ENCODE results near the gene LZTFL1. TPM values are rescaled to one million over a fixed set of nuclear protein-coding genes. Genes with fewer than 3 reads are reported as not detected.

Gene LZTFL1
- total and polyA plus RNA-seq, 8 donors: 17.0 to 66.8 (median 50.8) TPM

- intact Hi-C loops (cut with DNase I): no loop called here
Measured at GRCh38 chr3:45794177-45794560, 47.8 kb downstream of the LZTFL1 start.

GRCh38 chr3:45793482-45794176 is 48.3 kb downstream of the LZTFL1 start:
- no peaks in the 10 kb centered on the region for H3K36me3 ChIP-seq
- ATAC-seq (peak; percentile 37), DNase-seq (no peak)
- peaks cover 32 to 50% of the 10 kb centered on the region in 2 donors for H3K27me3 ChIP-seq
- intact Hi-C loops (cut with DNase I): no loop called here
- TF ChIP-seq, protein P1, sequence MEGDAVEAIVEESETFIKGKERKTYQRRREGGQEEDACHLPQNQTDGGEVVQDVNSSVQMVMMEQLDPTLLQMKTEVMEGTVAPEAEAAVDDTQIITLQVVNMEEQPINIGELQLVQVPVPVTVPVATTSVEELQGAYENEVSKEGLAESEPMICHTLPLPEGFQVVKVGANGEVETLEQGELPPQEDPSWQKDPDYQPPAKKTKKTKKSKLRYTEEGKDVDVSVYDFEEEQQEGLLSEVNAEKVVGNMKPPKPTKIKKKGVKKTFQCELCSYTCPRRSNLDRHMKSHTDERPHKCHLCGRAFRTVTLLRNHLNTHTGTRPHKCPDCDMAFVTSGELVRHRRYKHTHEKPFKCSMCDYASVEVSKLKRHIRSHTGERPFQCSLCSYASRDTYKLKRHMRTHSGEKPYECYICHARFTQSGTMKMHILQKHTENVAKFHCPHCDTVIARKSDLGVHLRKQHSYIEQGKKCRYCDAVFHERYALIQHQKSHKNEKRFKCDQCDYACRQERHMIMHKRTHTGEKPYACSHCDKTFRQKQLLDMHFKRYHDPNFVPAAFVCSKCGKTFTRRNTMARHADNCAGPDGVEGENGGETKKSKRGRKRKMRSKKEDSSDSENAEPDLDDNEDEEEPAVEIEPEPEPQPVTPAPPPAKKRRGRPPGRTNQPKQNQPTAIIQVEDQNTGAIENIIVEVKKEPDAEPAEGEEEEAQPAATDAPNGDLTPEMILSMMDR (IDR thresholded peaks at IDR 0.05): no peak
- no peak overlapping the region for H3K27ac ChIP-seq
- no peak overlapping the region for H3K4me3 ChIP-seq
- H3K9me3 ChIP-seq: peaks cover 0 to 12% of the 10 kb centered on the region in 2 donors
- peaks cover 10 to 16% of the 10 kb centered on the region in 2 donors for H3K4me1 ChIP-seq

More at GRCh38 chr3:45794177-45794560, 47.8 kb downstream of the LZTFL1 start:
- TF ChIP-seq, protein P1 (IDR thresholded peaks at IDR 0.05): no peak
- Histone ChIP-seq H3K9me3 (peaks cover 0 to 9% of the 10 kb centered on the region in 2 donors), H3K4me3 (no peak overlapping the region), H3K27ac (no peak overlapping the region), H3K27me3 (peaks cover 32 to 55% of the 10 kb centered on the region in 2 donors), H3K36me3 (no peaks in the 10 kb centered on the region), H3K4me1 (peaks cover 10 to 16% of the 10 kb centered on the region in 2 donors)
- DNase-seq: no peak
- ATAC-seq: no peak

DNA sequence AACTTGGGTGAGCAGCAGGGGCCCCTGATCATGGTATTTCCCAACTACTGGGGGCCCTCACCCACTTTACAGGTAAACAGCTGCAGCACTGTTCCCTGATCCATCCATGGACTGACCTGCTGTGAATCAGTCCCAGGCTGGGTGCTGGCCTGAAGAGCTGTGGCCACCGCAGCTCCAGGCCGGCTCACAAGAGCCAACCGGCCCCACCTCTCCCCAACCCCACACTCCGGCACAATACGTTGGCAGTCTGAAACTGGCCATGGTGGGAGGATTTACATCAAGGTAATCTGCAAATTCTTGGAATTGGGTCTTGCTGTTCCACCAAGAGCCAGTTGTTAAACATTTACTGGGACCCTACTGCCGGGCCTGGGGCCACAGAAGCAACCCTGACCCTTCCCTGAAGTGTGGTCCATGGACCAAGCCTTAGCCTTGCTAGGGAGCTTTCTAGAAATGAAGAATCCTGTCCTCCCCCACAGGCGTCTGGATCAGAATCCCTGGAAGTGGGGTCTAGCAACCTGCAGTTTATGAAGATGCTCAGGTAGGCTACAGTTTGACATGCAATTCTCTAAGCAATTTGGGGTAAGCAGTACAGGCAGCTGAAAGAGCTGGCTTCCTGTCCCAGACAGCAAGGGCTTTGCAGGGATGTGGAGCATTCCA is 49.3 kb downstream of the LZTFL1 start:
- Histone ChIP-seq H3K4me3 (no peak overlapping the region), H3K27me3 (peaks cover 29 to 40% of the 10 kb centered on the region in 2 donors)

GRCh38 chr3:45792036-45792435 is 49.9 kb downstream of the LZTFL1 start:
- Histone ChIP-seq H3K4me1 (peaks cover 10 to 16% of the 10 kb centered on the region in 2 donors), H3K9me3 (peaks cover 0 to 15% of the 10 kb centered on the region in 2 donors), H3K27me3 (peaks cover 23 to 34% of the 10 kb centered on the region in 2 donors), H3K36me3 (no peaks in the 10 kb centered on the region), H3K27ac (no peak overlapping the region), H3K4me3 (no peak overlapping the region)
- DNase-seq (no peak), ATAC-seq (no peak)
- intact Hi-C loops (cut with DNase I): no loop called here
- TF ChIP-seq, protein P1 (IDR thresholded peaks at IDR 0.05): no peak

More for the DNA sequence above, 49.3 kb downstream of the LZTFL1 start:
- no peaks in the 10 kb centered on the region for H3K36me3 ChIP-seq
- no peak for ATAC-seq
- TF ChIP-seq, protein P1 (IDR thresholded peaks at IDR 0.05): no peak
- DNase-seq: no peak
- H3K27ac ChIP-seq: no peak overlapping the region
- H3K4me1 ChIP-seq: peaks cover 10 to 16% of the 10 kb centered on the region in 2 donors
- H3K9me3 ChIP-seq: peaks cover 0 to 15% of the 10 kb centered on the region in 2 donors
- intact Hi-C loops (cut with DNase I): no loop called here

- TF ChIP-seq, protein P1 (IDR thresholded peaks at IDR 0.05): no peak
- no peak overlapping the region for H3K4me3 ChIP-seq
- H3K4me1 ChIP-seq: peaks cover 0 to 4% of the 10 kb centered on the region in 2 donors
- ATAC-seq (no peak), DNase-seq (no peak)
- no peak overlapping the region for H3K27ac ChIP-seq
- H3K27me3 ChIP-seq: peaks cover 9 to 19% of the 10 kb centered on the region in 2 donors
- no peaks in the 10 kb centered on the region for H3K36me3 ChIP-seq
- intact Hi-C loops (cut with DNase I): no loop called here
- H3K9me3 ChIP-seq: peaks cover 0 to 15% of the 10 kb centered on the region in 2 donors
Measured at GRCh38 chr3:45790596-45790995, 51.3 kb downstream of the LZTFL1 start.

All from left lung (tissue), 10 donors.